Uterus (tissue), 2 donors: Measurements from ENCODE around the gene PLEKHG7.

Experiments
- POLR2A ChIP-seq, 2 donors: fragments of 450-650 bp; IDR thresholded peaks; one replicate each; pipeline ENCODE4 v1.6.1; 2016; ENCODE audit warnings: antibody characterized with exemption in 2 of 2, mild to moderate bottlenecking in 1 of 2, moderate library complexity in 1 of 2
- TF ChIP-seq, protein P1 (sequence below), 4 experiments: fragments of 200-600 bp in 2 of 4; fragments of 450-650 bp in 2 of 4; sonication (generic) in 2 of 4; IDR thresholded peaks; one replicate each; pipeline ENCODE4 v1.5.1; 2016 to 2019; ENCODE audit warnings: antibody characterized with exemption in 4 of 4, mild to moderate bottlenecking in 2 of 4, moderate library complexity in 1 of 4

- TF ChIP-seq, protein P1, sequence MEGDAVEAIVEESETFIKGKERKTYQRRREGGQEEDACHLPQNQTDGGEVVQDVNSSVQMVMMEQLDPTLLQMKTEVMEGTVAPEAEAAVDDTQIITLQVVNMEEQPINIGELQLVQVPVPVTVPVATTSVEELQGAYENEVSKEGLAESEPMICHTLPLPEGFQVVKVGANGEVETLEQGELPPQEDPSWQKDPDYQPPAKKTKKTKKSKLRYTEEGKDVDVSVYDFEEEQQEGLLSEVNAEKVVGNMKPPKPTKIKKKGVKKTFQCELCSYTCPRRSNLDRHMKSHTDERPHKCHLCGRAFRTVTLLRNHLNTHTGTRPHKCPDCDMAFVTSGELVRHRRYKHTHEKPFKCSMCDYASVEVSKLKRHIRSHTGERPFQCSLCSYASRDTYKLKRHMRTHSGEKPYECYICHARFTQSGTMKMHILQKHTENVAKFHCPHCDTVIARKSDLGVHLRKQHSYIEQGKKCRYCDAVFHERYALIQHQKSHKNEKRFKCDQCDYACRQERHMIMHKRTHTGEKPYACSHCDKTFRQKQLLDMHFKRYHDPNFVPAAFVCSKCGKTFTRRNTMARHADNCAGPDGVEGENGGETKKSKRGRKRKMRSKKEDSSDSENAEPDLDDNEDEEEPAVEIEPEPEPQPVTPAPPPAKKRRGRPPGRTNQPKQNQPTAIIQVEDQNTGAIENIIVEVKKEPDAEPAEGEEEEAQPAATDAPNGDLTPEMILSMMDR (IDR thresholded peaks at IDR 0.05): no peak
- no peak for TF ChIP-seq POLR2A (IDR thresholded peaks at IDR 0.05)
Observed at GRCh38 chr12:92715625-92716024, 12.8 kb downstream of the PLEKHG7 start.
